ACC112 (cell line): ENCODE measurements around the gene AXIN2.
A peak's percentile ranks its signal among the peaks of the same experiment; 100 is the strongest.

Source experiments
- H2AFZ ChIP-seq: fragments of 200-600 bp; sonication (generic); one replicate; pipeline ENCODE4 v1.6.0; 2017; ENCODE audit warnings: antibody characterized with exemption, low read length; ENCODE audit not compliant: unreplicated experiment
- H3K27ac ChIP-seq: fragments of 200-600 bp; sonication (generic); 2 replicates; pipeline ENCODE4 v1.5.1; 2014; ENCODE audit warnings: low read depth, mild to moderate bottlenecking, antibody characterized with exemption, low read length, moderate library complexity
- H3K27me3 ChIP-seq: fragments of 200-600 bp; sonication (generic); 2 replicates; pipeline ENCODE4 v1.6.1; 2014; ENCODE audit warnings: mild to moderate bottlenecking, antibody characterized with exemption, low read length, moderate library complexity, mixed read lengths; ENCODE audit not compliant: insufficient read depth
- H3K36me3 ChIP-seq: fragments of 200-600 bp; sonication (generic); 2 replicates; pipeline ENCODE4 v1.6.1; 2016; ENCODE audit warnings: mild to moderate bottlenecking, antibody characterized with exemption, low read length, moderate library complexity, mixed read lengths; ENCODE audit not compliant: insufficient read depth
- H3K4me1 ChIP-seq: fragments of 200-600 bp; sonication (generic); one replicate; pipeline ENCODE4 v1.6.1; 2016; ENCODE audit warnings: low read length, mixed read lengths; ENCODE audit not compliant: insufficient read depth, unreplicated experiment, control insufficient read depth
- H3K4me3 ChIP-seq: fragments of 200-600 bp; sonication (generic); 2 replicates; pipeline ENCODE4 v1.5.1; 2014; ENCODE audit warnings: mild to moderate bottlenecking, low read depth, low read length
- H3K79me2 ChIP-seq: fragments of 200-600 bp; sonication (generic); one replicate; pipeline ENCODE4 v1.6.0; 2016; ENCODE audit warnings: low read length; ENCODE audit not compliant: control insufficient read depth, unreplicated experiment, insufficient read depth

Gene AXIN2

GRCh38 chr17:65576939-65577338 is 15.5 kb upstream of the AXIN2 start:
- H2AFZ ChIP-seq = no peak overlapping the region
- no peaks in the 10 kb centered on the region for H3K4me1 ChIP-seq
- H3K27me3 ChIP-seq = no peaks in the 10 kb centered on the region
- no peaks in the 10 kb centered on the region for H3K36me3 ChIP-seq
- no peak overlapping the region for H3K4me3 ChIP-seq
- no peaks in the 10 kb centered on the region for H3K79me2 ChIP-seq
- H3K27ac ChIP-seq = no peak overlapping the region

- Histone ChIP-seq H3K79me2 (no peaks in the 10 kb centered on the region), H3K36me3 (no peaks in the 10 kb centered on the region), H3K27me3 (no peaks in the 10 kb centered on the region), H3K27ac (no peak overlapping the region), H2AFZ (no peak overlapping the region), H3K4me1 (no peaks in the 10 kb centered on the region), H3K4me3 (no peak overlapping the region)
Observed at GRCh38 chr17:65573282-65573602, 11.8 kb upstream of the AXIN2 start.

DNA sequence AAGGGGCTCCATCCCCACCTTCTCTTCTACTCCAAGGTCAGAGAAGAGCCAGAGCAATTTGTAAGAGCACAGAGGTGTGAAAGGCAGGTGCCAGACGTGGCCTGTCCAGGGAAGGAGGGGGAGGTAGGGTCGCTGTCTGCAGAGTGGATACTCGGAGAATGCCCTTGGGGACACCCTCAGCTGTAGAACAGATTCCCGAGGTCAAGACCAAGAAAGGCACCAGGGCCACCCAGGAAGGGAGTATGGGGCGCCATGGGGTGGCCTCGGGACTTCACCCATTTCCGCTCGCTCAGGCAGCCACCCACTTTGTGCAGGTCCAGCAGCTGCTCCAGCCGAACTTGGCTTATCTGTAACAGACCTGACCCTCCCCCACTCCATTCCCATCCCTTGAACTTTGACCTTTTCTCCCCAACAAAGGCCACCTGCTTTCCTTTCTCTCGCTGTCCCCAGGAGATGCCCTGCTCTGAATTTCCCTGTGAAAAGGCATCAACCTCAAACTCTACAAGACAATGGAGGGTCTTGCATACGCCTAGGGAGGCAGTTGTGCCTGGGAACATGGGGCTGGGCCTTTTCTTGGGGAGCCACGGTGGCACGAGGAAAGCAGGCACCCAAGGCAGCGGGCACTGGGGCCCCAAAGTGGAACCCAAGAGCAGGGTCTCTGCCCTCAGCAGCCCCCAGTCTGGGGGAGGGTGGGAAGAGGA is 11.3 kb upstream of the AXIN2 start:
- H2AFZ ChIP-seq = no peak overlapping the region
- no peaks in the 10 kb centered on the region for H3K27me3 ChIP-seq
- no peaks in the 10 kb centered on the region for H3K4me1 ChIP-seq
- no peaks in the 10 kb centered on the region for H3K79me2 ChIP-seq
- H3K36me3 ChIP-seq = no peaks in the 10 kb centered on the region
- no peak overlapping the region for H3K4me3 ChIP-seq
- H3K27ac ChIP-seq = no peak overlapping the region

- no peaks in the 10 kb centered on the region for H3K36me3 ChIP-seq
- no peaks in the 10 kb centered on the region for H3K4me1 ChIP-seq
- no peaks in the 10 kb centered on the region for H3K27me3 ChIP-seq
- H3K4me3 ChIP-seq = no peak overlapping the region
- no peak overlapping the region for H2AFZ ChIP-seq
- H3K27ac ChIP-seq = no peak overlapping the region
- no peaks in the 10 kb centered on the region for H3K79me2 ChIP-seq
Observed at GRCh38 chr17:65572186-65572580, 10.7 kb upstream of the AXIN2 start.

- no peak overlapping the region for H3K27ac ChIP-seq
- H3K79me2 ChIP-seq = no peaks in the 10 kb centered on the region
- H3K27me3 ChIP-seq = no peaks in the 10 kb centered on the region
- H3K4me1 ChIP-seq = no peaks in the 10 kb centered on the region
- H3K4me3 ChIP-seq = no peak overlapping the region
- no peak overlapping the region for H2AFZ ChIP-seq
- no peaks in the 10 kb centered on the region for H3K36me3 ChIP-seq
Observed at GRCh38 chr17:65568918-65569317, 7.5 kb upstream of the AXIN2 start.

GRCh38 chr17:65567566-65567965 is 6.1 kb upstream of the AXIN2 start:
- Histone ChIP-seq H3K79me2 (no peaks in the 10 kb centered on the region), H3K36me3 (no peaks in the 10 kb centered on the region), H3K27ac (no peak overlapping the region), H3K27me3 (no peaks in the 10 kb centered on the region), H3K4me1 (peaks cover 3% of the 10 kb centered on the region), H3K4me3 (no peak overlapping the region), H2AFZ (no peak overlapping the region)

- Histone ChIP-seq H3K4me3 (no peak overlapping the region), H3K27ac (no peak overlapping the region), H3K27me3 (no peaks in the 10 kb centered on the region), H3K79me2 (no peaks in the 10 kb centered on the region), H3K4me1 (peaks cover 3% of the 10 kb centered on the region), H2AFZ (no peak overlapping the region), H3K36me3 (no peaks in the 10 kb centered on the region)
Observed at GRCh38 chr17:65565559-65565958, 4.1 kb upstream of the AXIN2 start.

DNA sequence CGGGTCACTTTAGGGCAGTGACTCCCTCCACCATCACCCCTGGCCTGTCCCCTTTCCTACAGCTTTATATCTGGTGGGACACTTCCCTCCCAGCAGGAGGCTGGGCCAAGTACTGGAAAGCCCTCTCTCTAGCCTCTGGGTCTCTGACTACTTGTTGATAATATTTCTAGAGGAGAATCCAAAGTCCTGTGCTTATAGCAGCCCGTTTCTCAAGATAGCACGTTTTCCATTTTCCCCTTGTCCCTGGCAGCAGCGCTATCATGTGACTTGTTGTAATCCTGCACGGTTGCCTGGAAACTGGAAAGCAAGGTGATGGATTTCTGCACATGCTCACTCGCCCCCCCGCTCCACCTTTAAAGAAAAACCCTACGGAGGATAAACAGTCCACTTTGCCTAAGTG is 3.3 kb upstream of the AXIN2 start:
- Histone ChIP-seq H3K79me2 (no peaks in the 10 kb centered on the region), H2AFZ (no peak overlapping the region), H3K4me3 (no peak overlapping the region), H3K27me3 (no peaks in the 10 kb centered on the region), H3K36me3 (no peaks in the 10 kb centered on the region), H3K4me1 (peaks cover 3% of the 10 kb centered on the region), H3K27ac (no peak overlapping the region)

GRCh38 chr17:65562206-65562531 is 721 bp upstream of the AXIN2 start:
- peaks cover 3% of the 10 kb centered on the region for H3K4me1 ChIP-seq
- no peak overlapping the region for H3K27ac ChIP-seq
- H2AFZ ChIP-seq = no peak overlapping the region
- H3K36me3 ChIP-seq = no peaks in the 10 kb centered on the region
- peak overlapping the region; percentile 85 for H3K4me3 ChIP-seq
- H3K79me2 ChIP-seq = no peaks in the 10 kb centered on the region
- no peaks in the 10 kb centered on the region for H3K27me3 ChIP-seq

- no peaks in the 10 kb centered on the region for H3K36me3 ChIP-seq
- no peaks in the 10 kb centered on the region for H3K79me2 ChIP-seq
- peak overlapping the region; percentile 69 for H2AFZ ChIP-seq
- peak overlapping the region; percentile 85 for H3K4me3 ChIP-seq
- H3K4me1 ChIP-seq = peaks cover 8% of the 10 kb centered on the region
- peak overlapping the region; percentile 84 for H3K27ac ChIP-seq
- H3K27me3 ChIP-seq = no peaks in the 10 kb centered on the region
Observed at GRCh38 chr17:65560628-65561451, 608 bp downstream of the AXIN2 start.
